ENCODE measurements around the gene CNTN4.
"Not testable (repeated sequence)": the region's sequence is repeated elsewhere in the genome, so short reads cannot be mapped to it uniquely, and the experiment has no call there.

The CNTN4 gene

DNA sequence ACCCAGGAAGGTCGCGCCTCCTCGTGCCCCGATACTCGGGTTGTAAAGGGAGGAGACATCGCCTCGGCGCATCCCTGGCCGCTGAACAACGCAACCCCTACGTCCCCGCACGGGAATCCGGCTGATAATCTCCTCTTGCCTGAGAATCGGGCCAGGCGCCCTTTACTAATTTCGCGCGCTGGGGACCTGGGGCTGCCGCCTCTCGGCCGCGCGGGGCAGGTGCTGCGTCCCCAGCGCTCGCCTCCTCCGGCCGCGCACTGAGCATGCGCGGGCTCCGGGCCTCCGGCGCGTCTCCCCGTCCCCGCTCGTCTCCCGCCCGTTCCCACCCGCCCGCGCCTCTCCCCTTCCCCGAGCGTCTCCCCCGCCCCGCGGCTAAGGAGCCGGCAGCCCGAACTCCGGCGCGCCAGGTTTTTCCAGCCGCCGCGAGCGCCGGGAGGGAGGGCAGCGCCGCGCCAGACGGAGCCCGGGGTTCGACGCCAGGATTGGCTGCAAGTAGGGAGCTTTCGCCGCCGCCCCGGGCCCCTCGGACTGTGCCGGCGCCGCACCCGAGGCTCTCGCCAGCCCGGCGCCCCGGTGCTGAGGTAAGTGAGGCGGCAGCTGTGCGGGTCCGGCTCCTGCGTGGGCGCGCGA lies at the start of gene CNTN4:
Gene CNTN4, plus strand, starts transcription at position 469 of the 630 bp plus-strand sequence.
- in situ Hi-C loops (cut with MboI; ENCODE audit: low sequenced_read_pairs, unreplicated experiment) = no loop called here
- DNase-seq (ENCODE audit: low spot score) = peak; percentile 69
- TF ChIP-seq, protein P1, sequence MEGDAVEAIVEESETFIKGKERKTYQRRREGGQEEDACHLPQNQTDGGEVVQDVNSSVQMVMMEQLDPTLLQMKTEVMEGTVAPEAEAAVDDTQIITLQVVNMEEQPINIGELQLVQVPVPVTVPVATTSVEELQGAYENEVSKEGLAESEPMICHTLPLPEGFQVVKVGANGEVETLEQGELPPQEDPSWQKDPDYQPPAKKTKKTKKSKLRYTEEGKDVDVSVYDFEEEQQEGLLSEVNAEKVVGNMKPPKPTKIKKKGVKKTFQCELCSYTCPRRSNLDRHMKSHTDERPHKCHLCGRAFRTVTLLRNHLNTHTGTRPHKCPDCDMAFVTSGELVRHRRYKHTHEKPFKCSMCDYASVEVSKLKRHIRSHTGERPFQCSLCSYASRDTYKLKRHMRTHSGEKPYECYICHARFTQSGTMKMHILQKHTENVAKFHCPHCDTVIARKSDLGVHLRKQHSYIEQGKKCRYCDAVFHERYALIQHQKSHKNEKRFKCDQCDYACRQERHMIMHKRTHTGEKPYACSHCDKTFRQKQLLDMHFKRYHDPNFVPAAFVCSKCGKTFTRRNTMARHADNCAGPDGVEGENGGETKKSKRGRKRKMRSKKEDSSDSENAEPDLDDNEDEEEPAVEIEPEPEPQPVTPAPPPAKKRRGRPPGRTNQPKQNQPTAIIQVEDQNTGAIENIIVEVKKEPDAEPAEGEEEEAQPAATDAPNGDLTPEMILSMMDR (IDR thresholded peaks at IDR 0.05; ENCODE audit: borderline replicate concordance, control extremely low read depth, extremely low read depth, insufficient read depth, missing control alignments) = no peak

DNA sequence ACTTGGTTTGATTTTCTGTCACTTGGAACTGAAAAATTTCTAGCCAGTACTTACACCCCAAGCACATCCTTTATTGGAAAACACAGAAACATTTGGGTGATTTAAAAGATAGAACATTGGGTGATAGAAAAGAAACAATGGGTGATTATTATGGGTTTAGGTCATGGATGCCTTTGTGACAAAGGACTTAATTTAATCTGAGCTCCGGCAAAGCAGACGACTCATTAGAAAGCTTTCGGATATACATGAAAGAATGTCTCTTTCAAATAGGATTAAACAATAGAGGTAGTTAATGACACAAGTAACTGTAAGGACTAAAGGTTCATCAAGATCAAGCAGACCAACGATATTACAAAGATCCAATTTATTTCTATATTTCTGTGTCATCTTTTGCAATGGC lies 37.3 kb upstream of the CNTN4 start:
- no peak for DNase-seq (ENCODE audit: low spot score)
- TF ChIP-seq, protein P1 (IDR thresholded peaks at IDR 0.05; ENCODE audit: borderline replicate concordance, control extremely low read depth, extremely low read depth, insufficient read depth, missing control alignments) = no peak
- in situ Hi-C loops (cut with MboI; ENCODE audit: low sequenced_read_pairs, unreplicated experiment) = no loop called here

DNA sequence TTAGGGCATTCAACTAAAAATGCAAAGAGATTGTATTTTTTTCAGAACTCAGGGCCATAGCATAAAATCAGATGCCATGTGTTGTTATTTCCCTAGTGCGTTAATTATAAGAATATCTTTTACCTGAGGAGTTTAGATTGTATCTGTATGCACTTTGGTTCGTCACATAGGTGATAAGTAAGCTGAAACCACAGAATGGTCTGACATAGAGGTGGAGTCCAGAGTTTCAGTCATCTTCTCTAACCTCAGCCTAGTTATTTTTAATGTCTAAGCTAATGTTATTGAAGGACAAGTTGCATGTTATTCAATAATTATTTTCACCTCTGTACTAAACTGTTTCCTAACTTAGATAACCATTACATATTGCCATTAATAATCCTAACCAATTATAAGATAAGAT lies 27.1 kb upstream of the CNTN4 start:
- no peak for DNase-seq (ENCODE audit: low spot score)
- in situ Hi-C loops (cut with MboI; ENCODE audit: low sequenced_read_pairs, unreplicated experiment) = no loop called here
- TF ChIP-seq, protein P1 (IDR thresholded peaks at IDR 0.05; ENCODE audit: borderline replicate concordance, control extremely low read depth, extremely low read depth, insufficient read depth, missing control alignments) = no peak

DNA sequence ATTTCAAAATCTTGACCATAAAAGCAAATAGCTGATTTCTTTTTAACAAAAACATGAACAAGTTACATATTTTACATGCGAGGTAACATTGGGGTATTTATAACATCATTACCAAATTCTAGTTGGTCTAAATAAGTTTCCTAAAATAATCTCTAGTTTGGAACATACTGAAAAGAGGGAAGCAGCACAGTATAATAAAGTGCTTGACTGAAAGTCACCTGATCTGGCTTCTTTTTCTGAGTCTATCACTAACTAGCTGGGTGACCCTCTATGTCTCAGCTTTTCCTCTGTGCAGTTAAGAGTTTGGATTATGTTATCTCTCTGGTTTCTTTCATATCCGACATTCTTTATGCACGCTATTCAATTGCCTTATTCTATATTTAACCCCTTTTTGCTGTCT lies 19.8 kb upstream of the CNTN4 start:
- in situ Hi-C loops (cut with MboI; ENCODE audit: low sequenced_read_pairs, unreplicated experiment) = no loop called here
- DNase-seq (ENCODE audit: low spot score) = no peak
- TF ChIP-seq, protein P1 (IDR thresholded peaks at IDR 0.05; ENCODE audit: borderline replicate concordance, control extremely low read depth, extremely low read depth, insufficient read depth, missing control alignments) = no peak

DNA sequence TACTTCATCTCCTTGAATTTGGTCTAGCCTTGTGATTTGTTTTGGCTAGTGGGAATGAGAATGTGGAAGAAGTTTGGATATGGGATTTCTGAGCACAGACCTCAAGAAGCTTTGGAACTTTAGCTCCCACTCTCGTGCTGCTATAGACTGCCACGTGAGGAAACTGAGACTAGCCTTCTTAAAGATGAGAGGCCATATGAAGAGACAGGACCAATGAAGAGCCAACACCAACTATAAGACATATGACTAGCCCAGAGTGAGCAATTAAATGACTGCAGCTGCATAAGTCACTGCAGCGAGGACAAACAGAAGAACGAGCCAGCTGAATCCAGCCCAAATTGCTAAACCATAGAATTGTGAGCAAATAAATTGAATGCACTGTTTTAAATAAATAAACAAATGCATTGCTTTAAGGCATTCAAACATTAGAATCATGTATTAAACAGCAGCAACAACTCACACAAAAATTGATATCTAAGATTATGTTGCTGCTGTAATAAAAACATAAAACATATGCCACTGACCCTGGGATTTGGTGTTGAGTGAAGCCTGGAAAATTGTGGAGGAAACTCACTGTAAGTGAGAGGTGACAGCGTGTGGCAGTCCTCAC lies 15.7 kb upstream of the CNTN4 start:
- TF ChIP-seq, protein P1 (IDR thresholded peaks at IDR 0.05; ENCODE audit: borderline replicate concordance, control extremely low read depth, extremely low read depth, insufficient read depth, missing control alignments) = no peak
- DNase-seq (ENCODE audit: low spot score) = no peak
- in situ Hi-C loops (cut with MboI; ENCODE audit: low sequenced_read_pairs, unreplicated experiment) = no loop called here

DNA sequence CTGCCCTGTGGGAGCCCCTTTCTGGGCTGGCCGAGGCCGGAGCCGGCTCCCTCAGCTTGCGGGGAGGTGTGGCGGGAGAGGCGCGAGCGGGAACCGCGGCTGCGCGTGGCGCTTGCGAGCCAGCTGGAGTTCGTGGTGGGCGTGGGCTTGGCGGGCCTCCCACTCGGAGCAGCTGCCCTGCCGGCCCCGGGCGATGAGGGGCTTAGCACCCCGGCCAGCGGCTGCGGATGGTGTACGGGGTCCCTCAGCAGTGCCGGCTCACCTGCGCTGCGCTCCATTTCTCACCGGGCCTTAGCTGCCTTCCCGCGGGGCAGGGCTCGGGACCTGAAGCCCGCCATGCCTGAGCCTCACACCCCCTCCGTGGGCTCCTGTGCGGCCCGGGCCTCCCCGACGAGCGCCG lies 15.1 kb upstream of the CNTN4 start:
- in situ Hi-C loops (cut with MboI; ENCODE audit: low sequenced_read_pairs, unreplicated experiment); DNase-seq (ENCODE audit: low spot score): not testable (repeated sequence)

DNA sequence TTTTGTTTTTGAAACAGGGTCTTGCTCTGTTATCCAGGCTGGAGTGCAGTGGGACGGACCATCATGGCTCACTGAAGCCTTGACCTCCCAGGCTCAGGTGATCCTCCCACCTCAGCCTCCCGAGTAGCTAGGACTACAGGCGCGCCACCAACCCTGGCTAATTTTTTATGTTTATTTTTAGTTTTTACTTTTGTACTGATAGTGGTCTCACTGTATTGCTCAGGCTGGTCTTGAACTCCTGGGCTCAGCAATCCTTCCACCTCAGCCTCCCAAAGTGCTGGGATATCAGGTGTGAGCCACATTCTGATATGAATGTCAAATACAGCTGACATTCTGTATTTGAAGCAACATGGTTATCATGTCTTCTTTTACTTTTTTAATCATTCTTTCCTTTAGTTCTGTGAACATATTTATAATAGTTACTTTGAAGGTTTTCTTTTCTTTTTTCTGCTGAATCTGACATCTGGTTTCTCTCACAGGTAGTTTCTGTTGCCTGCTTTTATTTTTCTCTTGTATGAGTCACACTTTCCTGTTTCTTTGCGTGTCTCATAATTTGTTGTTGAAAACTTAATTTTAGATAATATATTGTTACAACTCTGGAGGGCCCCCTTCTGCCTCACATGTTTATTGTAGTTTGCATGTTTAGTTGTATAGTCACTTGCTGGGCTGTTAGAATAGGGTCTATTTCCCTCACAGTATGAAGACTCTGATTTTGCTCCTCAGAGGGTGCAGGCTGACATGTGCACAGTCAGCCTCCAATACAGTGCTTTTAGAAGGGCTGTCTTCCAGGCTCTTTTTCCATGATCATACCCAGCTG lies 8.4 kb upstream of the CNTN4 start:
- TF ChIP-seq, protein P1 (IDR thresholded peaks at IDR 0.05; ENCODE audit: borderline replicate concordance, control extremely low read depth, extremely low read depth, insufficient read depth, missing control alignments) = no peak
- in situ Hi-C loops (cut with MboI; ENCODE audit: low sequenced_read_pairs, unreplicated experiment) = no loop called here
- no peak for DNase-seq (ENCODE audit: low spot score)
